GM12878 (cell line): ENCODE measurements around the gene CDH4. TPM values are rescaled to one million over a fixed set of nuclear protein-coding genes. Genes with fewer than 3 reads are reported as not detected.

Experiments
- ATAC-seq: fragments of 200-7000 bp; cut with Tn5 transposase; 3 replicates; pipeline ENCODE4 v1.9.1; 2020; ENCODE audit warnings: mild to moderate bottlenecking, moderate library complexity
- BruUV-seq: library from RNA; stranded (reverse); fragments of 400-500 nt; replicated peaks from 2 replicates; lab custom pipeline; 2021; lab: Mats Ljungman, UMichigan
- CTCF ChIA-PET: fragments of 300-600 bp; sonication (Branson Sonifier 250); formaldehyde crosslinking; extraction: SDS; loops from one replicate; lab custom pipeline; 2021; ENCODE audit warnings: inconsistent platforms; lab: Yijun Ruan, JAX
- POLR2A ChIA-PET: fragments of 350-600 bp; formaldehyde crosslinking; extraction: SDS; loops from one replicate; lab custom pipeline; 2021; ENCODE audit warnings: inconsistent platforms; lab: Charles Lee
- RAD21 ChIA-PET: fragments of 300-600 bp; sonication (Branson Sonifier 250); formaldehyde crosslinking; loops from one replicate; lab custom pipeline; 2023; ENCODE audit warnings: antibody characterized with exemption; ENCODE audit not compliant: unreplicated experiment; lab: Charles Lee
- SMC1A ChIA-PET: fragments of 300-600 bp; sonication (Branson Sonifier 250); formaldehyde crosslinking; loops from one replicate; lab custom pipeline; 2023; ENCODE audit not compliant: unreplicated experiment, uncharacterized antibody; lab: Charles Lee
- DNase-seq: peaks from one replicate; pipeline ENCODE4 v3.0.0-alpha.2; 2011; ENCODE audit warnings: low read depth, low spot score
- FAIRE-seq: peaks from 3 replicates; lab custom pipeline; 2011; peaks lifted over from hg19 to GRCh38; lab: Jason Lieb, UNC
- H2AFZ ChIP-seq: 2 replicates; pipeline ENCODE4 v1.6.0; 2011; ENCODE audit warnings: low read depth, low read length, control low read depth; ENCODE audit not compliant: control insufficient read depth
- H3K27ac ChIP-seq: 2 replicates; pipeline ENCODE4 v1.5.1; 2011; ENCODE audit warnings: control low read depth; ENCODE audit not compliant: control insufficient read depth, insufficient read depth
- H3K27me3 ChIP-seq, 2 experiments: replicated peaks in 1 of 2; 2 replicates each; pipeline versions ENCODE4 v1.6.0 to v1.6.1; 2011; ENCODE audit warnings: low read length in 1 of 2; ENCODE audit not compliant: control insufficient read depth in 2 of 2, insufficient read depth in 2 of 2
- H3K36me3 ChIP-seq, 2 experiments: 2 replicates each; pipeline ENCODE4 v1.5.1; 2011; ENCODE audit warnings: low read length in 1 of 2; ENCODE audit not compliant: control insufficient read depth in 2 of 2, insufficient read depth in 2 of 2
- H3K4me1 ChIP-seq: 2 replicates; pipeline ENCODE4 v1.6.1; 2011; ENCODE audit warnings: mild to moderate bottlenecking, low read length, moderate library complexity, mixed read lengths; ENCODE audit not compliant: control insufficient read depth, insufficient read depth
- H3K4me2 ChIP-seq: 2 replicates; pipeline ENCODE4 v1.6.0; 2011; ENCODE audit warnings: control low read depth; ENCODE audit not compliant: control insufficient read depth, insufficient read depth
- H3K4me3 ChIP-seq: fragments of 200-600 bp; sonication (generic); 2 replicates; pipeline ENCODE4 v1.5.1; 2016
- H3K79me2 ChIP-seq: 2 replicates; pipeline ENCODE4 v1.6.0; 2011; ENCODE audit warnings: low read length; ENCODE audit not compliant: control insufficient read depth, insufficient read depth
- H3K9ac ChIP-seq: 2 replicates; pipeline ENCODE4 v1.8.0; 2011; ENCODE audit warnings: low read length, control low read depth, mixed read lengths; ENCODE audit not compliant: control insufficient read depth, insufficient read depth
- H3K9me3 ChIP-seq: replicated peaks from 3 replicates; pipeline ENCODE4 v1.5.1; 2011; ENCODE audit warnings: mild to moderate bottlenecking, low read length; ENCODE audit not compliant: control insufficient read depth, insufficient read depth
- H4K20me1 ChIP-seq: 2 replicates; pipeline ENCODE4 v1.6.0; 2011; ENCODE audit not compliant: control insufficient read depth, insufficient read depth
- CREB1 ChIP-seq: IDR thresholded peaks from 2 replicates; pipeline ENCODE4 v1.6.1; 2012; ENCODE audit warnings: low read depth, mild to moderate bottlenecking, inconsistent platforms
- EP300 ChIP-seq, 2 experiments: fragments of 150-350 bp in 1 of 2; IDR thresholded peaks; 2 replicates each; pipeline ENCODE4 v1.6.1; 2011 to 2012; ENCODE audit warnings: low read depth in 2 of 2, low read length in 2 of 2, borderline replicate concordance in 1 of 2, improper control_type of control experiment in 1 of 2, inconsistent platforms in 1 of 2; ENCODE audit not compliant: control insufficient read depth in 1 of 2
- HDAC2 ChIP-seq: fragments of 200-600 bp; sonication (generic); IDR thresholded peaks from 2 replicates; pipeline ENCODE4 v1.6.1; 2017
- HDGF ChIP-seq: fragments of 450-650 bp; IDR thresholded peaks from 2 replicates; pipeline ENCODE4 v1.6.1; 2016; ENCODE audit warnings: antibody characterized with exemption
- IRF4 ChIP-seq: IDR thresholded peaks from 2 replicates; pipeline ENCODE4 v1.6.1; 2011; ENCODE audit warnings: low read depth, low read length
- MYC ChIP-seq: IDR thresholded peaks from 2 replicates; pipeline ENCODE4 v1.6.1; 2011; ENCODE audit warnings: mild to moderate bottlenecking, low read length, moderate library complexity, inconsistent platforms; ENCODE audit not compliant: insufficient read depth, insufficient replicate concordance, insufficient read length, severe bottlenecking
- NBN ChIP-seq: fragments of 450-650 bp; IDR thresholded peaks from 2 replicates; pipeline ENCODE4 v1.6.1; 2016
- PAX5 ChIP-seq: IDR thresholded peaks from 2 replicates; pipeline ENCODE4 v1.6.1; 2011; ENCODE audit warnings: low read depth, low read length, borderline replicate concordance
- RB1 ChIP-seq: fragments of 450-650 bp; formaldehyde crosslinking; IDR thresholded peaks from 2 replicates; pipeline ENCODE4 v1.6.1; 2017; ENCODE audit warnings: mild to moderate bottlenecking, borderline replicate concordance
- STAT1 ChIP-seq: fragments of 450-650 bp; conservative IDR thresholded peaks from 2 replicates; pipeline ENCODE4 v1.6.1; 2014; ENCODE audit warnings: antibody characterized with exemption, mild to moderate bottlenecking
- SUPT20H ChIP-seq: IDR thresholded peaks from 2 replicates; pipeline ENCODE4 v1.6.1; 2011; ENCODE audit warnings: low read depth, mild to moderate bottlenecking, low read length, moderate library complexity, borderline replicate concordance; ENCODE audit not compliant: control insufficient read depth
- ZNF24 ChIP-seq: fragments of 450-650 bp; IDR thresholded peaks from 2 replicates; pipeline ENCODE4 v1.6.1; 2017; ENCODE audit warnings: antibody characterized with exemption, mild to moderate bottlenecking
- ZNF274 ChIP-seq: IDR thresholded peaks from one replicate; pipeline ENCODE4 v1.8.0; 2011; ENCODE audit not compliant: insufficient read length, insufficient read depth
- WGBS: methylation state at CpG from one replicate; pipeline ENCODE4 v1.1.6; 2016; ENCODE audit warnings: low lambda C conversion rate; ENCODE audit not compliant: insufficient replicate concordance, insufficient coverage; ENCODE audit errors: missing lambda C conversion rate; 5-methylcytosine and 5-hydroxymethylcytosine counted together
- in situ Hi-C: fragments of 300-500 bp; cut with MboI; formaldehyde crosslinking; loops from 9 replicates; pipeline ENCODE4 v1.14.3; 2018; ENCODE audit warnings: mixed read lengths
- intact Hi-C: fragments of 100-400 bp; cut with micrococcal nuclease; formaldehyde crosslinking; loops from one replicate; pipeline ENCODE4 v1.14.2; 2022; ENCODE audit not compliant: unreplicated experiment
- polyA plus RNA-seq, 11 experiments: library from polyadenylated mRNA; depleted of rRNA in 4 of 11; unstranded in 6 of 11; stranded (reverse) in 5 of 11; fragments of >200 nt; fragmentation: Nextera tagmentation in 4 of 11; fragmentation: Illumina TruSeq in 1 of 11; extraction: Ambion mirVana in 4 of 11; extraction: Trizol in 1 of 11; gene quantifications; 1 replicate in 1 of 11; 2 replicates in 10 of 11; pipeline versions ENCODE4 v1.2.1 to v1.2.3, GENCODE V29; 2011 to 2016; ENCODE audit warnings: inconsistent platforms in 2 of 11, missing spikeins in 2 of 11, low read depth in 1 of 11
- total RNA-seq, 4 experiments: library from RNA; depleted of rRNA in 3 of 4; stranded (reverse); fragments of >200 nt in 3 of 4; fragmentation: Illumina TruSeq in 1 of 4; extraction: Trizol in 1 of 4; gene quantifications; 2 replicates each; pipeline versions ENCODE4 v1.2.1 to v1.2.3, GENCODE V29; 2013 to 2021
- TF ChIP-seq, protein P1 (sequence below): IDR thresholded peaks from 2 replicates; pipeline ENCODE4 v1.6.1; 2011; ENCODE audit warnings: mild to moderate bottlenecking, low read depth, low read length, moderate library complexity; ENCODE audit not compliant: insufficient replicate concordance
- TF ChIP-seq, protein P2 (sequence below): fragments of 450-650 bp; IDR thresholded peaks from 2 replicates; pipeline ENCODE4 v1.6.1; 2017; ENCODE audit warnings: mild to moderate bottlenecking
- TF ChIP-seq, protein P3 (sequence below): fragments of 450-650 bp; IDR thresholded peaks from 2 replicates; pipeline ENCODE4 v1.6.1; 2017; ENCODE audit warnings: mild to moderate bottlenecking, moderate library complexity

Gene CDH4
- total and polyA plus RNA-seq, 10 of the 15 experiments (the other 5 are each of a cell fraction or from before 2014, with no cell fraction given): not detected

DNA sequence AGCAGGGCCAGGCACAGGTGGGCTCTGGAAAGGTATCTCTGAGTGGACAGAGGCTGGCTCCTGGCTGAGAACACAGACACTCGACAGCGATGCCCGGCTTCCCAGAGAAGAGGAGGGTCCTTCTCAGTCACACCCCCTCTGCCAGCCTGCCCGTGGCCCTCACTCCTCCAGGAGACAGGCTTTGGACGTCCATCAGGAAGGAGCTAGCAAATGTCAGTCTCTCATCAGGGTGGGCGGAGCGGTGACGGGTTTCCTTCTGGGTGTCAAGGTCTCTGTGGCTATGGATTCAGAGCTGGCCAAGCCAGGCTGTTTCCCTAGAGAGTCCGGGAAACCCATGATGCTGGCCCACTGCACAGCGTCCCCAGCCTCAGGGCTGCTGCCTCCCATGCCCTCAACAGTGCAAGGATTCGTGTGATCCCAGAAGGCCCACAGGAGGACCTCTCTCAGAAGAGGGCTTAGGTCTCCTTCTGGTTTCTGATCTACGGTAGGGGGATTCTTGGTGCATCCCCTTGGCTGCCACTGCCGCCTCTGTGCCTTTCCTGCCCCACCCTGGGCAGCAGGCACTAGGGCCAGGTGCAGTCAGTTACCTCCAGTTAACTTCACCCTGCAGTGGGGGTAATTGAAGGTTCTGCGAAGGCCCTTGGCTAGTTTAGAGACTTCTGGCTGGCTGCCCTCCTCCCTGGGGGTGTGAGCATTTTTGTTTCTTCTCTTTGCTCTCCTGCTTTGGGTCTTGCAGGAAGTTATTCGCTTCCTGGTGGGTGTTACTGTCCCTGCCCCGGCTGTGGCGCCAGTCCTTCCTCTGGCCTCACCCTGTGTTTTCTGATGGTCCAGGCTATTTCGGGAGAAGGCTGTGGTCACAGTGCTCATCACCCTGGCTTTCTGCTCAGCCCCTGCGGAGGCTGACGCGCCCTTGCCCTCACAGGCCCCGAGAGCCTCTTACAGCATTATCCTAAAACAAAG is 80.2 kb downstream of the CDH4 start:
- POLR2A ChIA-PET: no interaction called here
- Histone ChIP-seq H3K27me3 (no peaks in the 10 kb centered on the region), H3K4me2 (no peak overlapping the region), H3K36me3 (no peaks in the 10 kb centered on the region), H4K20me1 (no peaks in the 10 kb centered on the region), H3K79me2 (no peaks in the 10 kb centered on the region), H3K4me3 (no peak overlapping the region), H3K9ac (no peak overlapping the region), H3K27ac (no peak overlapping the region), H2AFZ (no peak overlapping the region), H3K4me1 (no peaks in the 10 kb centered on the region), H3K9me3 (no peaks in the 10 kb centered on the region; the same call in 2 of the 3 replicates)
- SMC1A ChIA-PET: no interaction called here
- no peak for ATAC-seq
- intact Hi-C loops (no loop called here), in situ Hi-C loops (loop anchor here (25.0 kb wide), 1 partner anchor 1545 kb away; no protein-coding TSS in a partner anchor)
- no peak for DNase-seq
- CTCF ChIA-PET: no interaction called here
- WGBS: 24% methylated on average over 22 of the region's 22 CpGs
- BruUV-seq: no TSS peak
- no peak for FAIRE-seq
- RAD21 ChIA-PET: no interaction called here
- TF ChIP-seq PAX5 (no peak), RB1 (no peak), MYC (no peak), SUPT20H (no peak), EP300 (IDR thresholded peaks at IDR 0.05; ENCODE audit: borderline replicate concordance in 1 of 2, control insufficient read depth in 1 of 2, low read depth in 2 of 2, low read length in 2 of 2) (no peak), ZNF24 (no peak), STAT1 (no peak), NBN (no peak), CREB1 (no peak), HDAC2 (no peak), ZNF274 (no peak), IRF4 (no peak), HDGF (no peak)
- TF ChIP-seq, protein P1, sequence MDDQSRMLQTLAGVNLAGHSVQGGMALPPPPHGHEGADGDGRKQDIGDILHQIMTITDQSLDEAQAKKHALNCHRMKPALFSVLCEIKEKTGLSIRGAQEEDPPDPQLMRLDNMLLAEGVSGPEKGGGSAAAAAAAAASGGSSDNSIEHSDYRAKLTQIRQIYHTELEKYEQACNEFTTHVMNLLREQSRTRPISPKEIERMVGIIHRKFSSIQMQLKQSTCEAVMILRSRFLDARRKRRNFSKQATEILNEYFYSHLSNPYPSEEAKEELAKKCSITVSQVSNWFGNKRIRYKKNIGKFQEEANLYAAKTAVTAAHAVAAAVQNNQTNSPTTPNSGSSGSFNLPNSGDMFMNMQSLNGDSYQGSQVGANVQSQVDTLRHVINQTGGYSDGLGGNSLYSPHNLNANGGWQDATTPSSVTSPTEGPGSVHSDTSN: no peak
- TF ChIP-seq, protein P2, sequence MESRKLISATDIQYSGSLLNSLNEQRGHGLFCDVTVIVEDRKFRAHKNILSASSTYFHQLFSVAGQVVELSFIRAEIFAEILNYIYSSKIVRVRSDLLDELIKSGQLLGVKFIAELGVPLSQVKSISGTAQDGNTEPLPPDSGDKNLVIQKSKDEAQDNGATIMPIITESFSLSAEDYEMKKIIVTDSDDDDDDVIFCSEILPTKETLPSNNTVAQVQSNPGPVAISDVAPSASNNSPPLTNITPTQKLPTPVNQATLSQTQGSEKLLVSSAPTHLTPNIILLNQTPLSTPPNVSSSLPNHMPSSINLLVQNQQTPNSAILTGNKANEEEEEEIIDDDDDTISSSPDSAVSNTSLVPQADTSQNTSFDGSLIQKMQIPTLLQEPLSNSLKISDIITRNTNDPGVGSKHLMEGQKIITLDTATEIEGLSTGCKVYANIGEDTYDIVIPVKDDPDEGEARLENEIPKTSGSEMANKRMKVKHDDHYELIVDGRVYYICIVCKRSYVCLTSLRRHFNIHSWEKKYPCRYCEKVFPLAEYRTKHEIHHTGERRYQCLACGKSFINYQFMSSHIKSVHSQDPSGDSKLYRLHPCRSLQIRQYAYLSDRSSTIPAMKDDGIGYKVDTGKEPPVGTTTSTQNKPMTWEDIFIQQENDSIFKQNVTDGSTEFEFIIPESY: no peak
- TF ChIP-seq, protein P3, sequence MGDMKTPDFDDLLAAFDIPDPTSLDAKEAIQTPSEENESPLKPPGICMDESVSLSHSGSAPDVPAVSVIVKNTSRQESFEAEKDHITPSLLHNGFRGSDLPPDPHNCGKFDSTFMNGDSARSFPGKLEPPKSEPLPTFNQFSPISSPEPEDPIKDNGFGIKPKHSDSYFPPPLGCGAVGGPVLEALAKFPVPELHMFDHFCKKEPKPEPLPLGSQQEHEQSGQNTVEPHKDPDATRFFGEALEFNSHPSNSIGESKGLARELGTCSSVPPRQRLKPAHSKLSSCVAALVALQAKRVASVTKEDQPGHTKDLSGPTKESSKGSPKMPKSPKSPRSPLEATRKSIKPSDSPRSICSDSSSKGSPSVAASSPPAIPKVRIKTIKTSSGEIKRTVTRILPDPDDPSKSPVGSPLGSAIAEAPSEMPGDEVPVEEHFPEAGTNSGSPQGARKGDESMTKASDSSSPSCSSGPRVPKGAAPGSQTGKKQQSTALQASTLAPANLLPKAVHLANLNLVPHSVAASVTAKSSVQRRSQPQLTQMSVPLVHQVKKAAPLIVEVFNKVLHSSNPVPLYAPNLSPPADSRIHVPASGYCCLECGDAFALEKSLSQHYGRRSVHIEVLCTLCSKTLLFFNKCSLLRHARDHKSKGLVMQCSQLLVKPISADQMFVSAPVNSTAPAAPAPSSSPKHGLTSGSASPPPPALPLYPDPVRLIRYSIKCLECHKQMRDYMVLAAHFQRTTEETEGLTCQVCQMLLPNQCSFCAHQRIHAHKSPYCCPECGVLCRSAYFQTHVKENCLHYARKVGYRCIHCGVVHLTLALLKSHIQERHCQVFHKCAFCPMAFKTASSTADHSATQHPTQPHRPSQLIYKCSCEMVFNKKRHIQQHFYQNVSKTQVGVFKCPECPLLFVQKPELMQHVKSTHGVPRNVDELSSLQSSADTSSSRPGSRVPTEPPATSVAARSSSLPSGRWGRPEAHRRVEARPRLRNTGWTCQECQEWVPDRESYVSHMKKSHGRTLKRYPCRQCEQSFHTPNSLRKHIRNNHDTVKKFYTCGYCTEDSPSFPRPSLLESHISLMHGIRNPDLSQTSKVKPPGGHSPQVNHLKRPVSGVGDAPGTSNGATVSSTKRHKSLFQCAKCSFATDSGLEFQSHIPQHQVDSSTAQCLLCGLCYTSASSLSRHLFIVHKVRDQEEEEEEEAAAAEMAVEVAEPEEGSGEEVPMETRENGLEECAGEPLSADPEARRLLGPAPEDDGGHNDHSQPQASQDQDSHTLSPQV: no peak
